GM12878 (cell line): ENCODE data around the gene LENEP. TPM values are rescaled to one million over a fixed set of nuclear protein-coding genes. Genes with fewer than 3 reads are reported as not detected.
A peak's percentile ranks its signal among the peaks of the same experiment; 100 is the strongest.

Experiments used
- BMI1 ChIP-seq: fragments of 450-650 bp; IDR thresholded peaks from 2 replicates; pipeline ENCODE4 v1.6.1; 2016; ENCODE audit warnings: mild to moderate bottlenecking, moderate library complexity, borderline replicate concordance
- E2F8 ChIP-seq: fragments of 450-650 bp; IDR thresholded peaks from 2 replicates; pipeline ENCODE4 v1.6.1; 2018; ENCODE audit warnings: mild to moderate bottlenecking, low read depth, moderate library complexity; ENCODE audit not compliant: partially characterized antibody
- IKZF1 ChIP-seq: fragments of 450-650 bp; conservative IDR thresholded peaks from 2 replicates; pipeline ENCODE4 v1.6.1; 2017; ENCODE audit warnings: antibody characterized with exemption, mild to moderate bottlenecking
- IRF3 ChIP-seq: fragments of 450-650 bp; IDR thresholded peaks from 2 replicates; pipeline ENCODE4 v1.6.1; 2014; ENCODE audit warnings: mild to moderate bottlenecking
- KAT2A ChIP-seq: conservative IDR thresholded peaks from 2 replicates; pipeline ENCODE4 v1.6.1; 2011; ENCODE audit warnings: low read depth, low read length; ENCODE audit not compliant: control insufficient read depth
- MEF2B ChIP-seq: fragments of 450-650 bp; IDR thresholded peaks from 2 replicates; pipeline ENCODE4 v1.6.1; 2018; ENCODE audit warnings: mild to moderate bottlenecking, moderate library complexity; ENCODE audit not compliant: partially characterized antibody, poor library complexity, severe bottlenecking
- MYB ChIP-seq: fragments of 150-350 bp; IDR thresholded peaks from 2 replicates; pipeline ENCODE4 v1.6.1; 2014; ENCODE audit warnings: mild to moderate bottlenecking, low read depth, low read length, borderline replicate concordance
- NRF1 ChIP-seq: conservative IDR thresholded peaks from 2 replicates; pipeline ENCODE4 v1.6.1; 2011; ENCODE audit warnings: mild to moderate bottlenecking, low read depth, low read length, improper control_type of control experiment
- SUZ12 ChIP-seq: fragments of 200-600 bp; sonication (generic); IDR thresholded peaks from one replicate; pipeline ENCODE4 v1.6.1; 2018; ENCODE audit warnings: antibody characterized with exemption, mild to moderate bottlenecking; ENCODE audit not compliant: unreplicated experiment
- TCF3 ChIP-seq: IDR thresholded peaks from 2 replicates; pipeline ENCODE4 v1.6.1; 2012; ENCODE audit warnings: low read depth, mild to moderate bottlenecking, low read length, borderline replicate concordance; ENCODE audit not compliant: insufficient read depth
- USF1 ChIP-seq: IDR thresholded peaks from 2 replicates; pipeline ENCODE4 v1.6.1; 2011; ENCODE audit warnings: borderline replicate concordance, low read depth, mild to moderate bottlenecking, moderate library complexity, mixed read lengths, low read length; ENCODE audit not compliant: insufficient read depth; ENCODE audit errors: extremely low read length
- ZNF217 ChIP-seq: fragments of 450-650 bp; IDR thresholded peaks from 2 replicates; pipeline ENCODE4 v1.6.1; 2017; ENCODE audit warnings: antibody characterized with exemption, mild to moderate bottlenecking
- ZNF384 ChIP-seq: IDR thresholded peaks from 2 replicates; pipeline ENCODE4 v1.6.1; 2012; ENCODE audit warnings: low read depth, mild to moderate bottlenecking, low read length, improper control_type of control experiment, borderline replicate concordance
- polyA plus RNA-seq, 11 experiments: library from polyadenylated mRNA; depleted of rRNA in 4 of 11; unstranded in 6 of 11; stranded (reverse) in 5 of 11; fragments of >200 nt; fragmentation: Nextera tagmentation in 4 of 11; fragmentation: Illumina TruSeq in 1 of 11; extraction: Ambion mirVana in 4 of 11; extraction: Trizol in 1 of 11; gene quantifications; 1 replicate in 1 of 11; 2 replicates in 10 of 11; pipeline versions ENCODE4 v1.2.1 to v1.2.3, GENCODE V29; 2011 to 2016; ENCODE audit warnings: inconsistent platforms in 2 of 11, missing spikeins in 2 of 11, low read depth in 1 of 11
- total RNA-seq, 4 experiments: library from RNA; depleted of rRNA in 3 of 4; stranded (reverse); fragments of >200 nt in 3 of 4; fragmentation: Illumina TruSeq in 1 of 4; extraction: Trizol in 1 of 4; gene quantifications; 2 replicates each; pipeline versions ENCODE4 v1.2.1 to v1.2.3, GENCODE V29; 2013 to 2021
- TF ChIP-seq, protein P1 (sequence below): IDR thresholded peaks from 2 replicates; pipeline ENCODE4 v1.6.1; 2012; ENCODE audit warnings: improper control_type of control experiment, low read depth, low read length; ENCODE audit not compliant: insufficient replicate concordance
- TF ChIP-seq, protein P2 (sequence below): IDR thresholded peaks from 2 replicates; pipeline ENCODE4 v1.6.1; 2011; ENCODE audit warnings: low read depth, low read length, improper control_type of control experiment, borderline replicate concordance

The LENEP gene
- total and polyA plus RNA-seq, 10 of the 15 experiments (the other 5 are each of a cell fraction or from before 2014, with no cell fraction given) = 0.27 to 1.1 (median 0.64) TPM; not detected in 7

GRCh38 chr1:154944401-154945159, 48.8 kb upstream of the LENEP start (continued):
- TF ChIP-seq E2F8 (no peak), SUZ12 (no peak), NRF1 (no peak), KAT2A (no peak), TCF3 (no peak), MYB (no peak), ZNF217 (no peak), IRF3 (no peak), USF1 (no peak), IKZF1 (no peak), ZNF384 (0 out of 2 replicates have a peak, but pooled peaks have one; percentile 28), BMI1 (no peak), MEF2B (peak; percentile 88)
- TF ChIP-seq, protein P1, sequence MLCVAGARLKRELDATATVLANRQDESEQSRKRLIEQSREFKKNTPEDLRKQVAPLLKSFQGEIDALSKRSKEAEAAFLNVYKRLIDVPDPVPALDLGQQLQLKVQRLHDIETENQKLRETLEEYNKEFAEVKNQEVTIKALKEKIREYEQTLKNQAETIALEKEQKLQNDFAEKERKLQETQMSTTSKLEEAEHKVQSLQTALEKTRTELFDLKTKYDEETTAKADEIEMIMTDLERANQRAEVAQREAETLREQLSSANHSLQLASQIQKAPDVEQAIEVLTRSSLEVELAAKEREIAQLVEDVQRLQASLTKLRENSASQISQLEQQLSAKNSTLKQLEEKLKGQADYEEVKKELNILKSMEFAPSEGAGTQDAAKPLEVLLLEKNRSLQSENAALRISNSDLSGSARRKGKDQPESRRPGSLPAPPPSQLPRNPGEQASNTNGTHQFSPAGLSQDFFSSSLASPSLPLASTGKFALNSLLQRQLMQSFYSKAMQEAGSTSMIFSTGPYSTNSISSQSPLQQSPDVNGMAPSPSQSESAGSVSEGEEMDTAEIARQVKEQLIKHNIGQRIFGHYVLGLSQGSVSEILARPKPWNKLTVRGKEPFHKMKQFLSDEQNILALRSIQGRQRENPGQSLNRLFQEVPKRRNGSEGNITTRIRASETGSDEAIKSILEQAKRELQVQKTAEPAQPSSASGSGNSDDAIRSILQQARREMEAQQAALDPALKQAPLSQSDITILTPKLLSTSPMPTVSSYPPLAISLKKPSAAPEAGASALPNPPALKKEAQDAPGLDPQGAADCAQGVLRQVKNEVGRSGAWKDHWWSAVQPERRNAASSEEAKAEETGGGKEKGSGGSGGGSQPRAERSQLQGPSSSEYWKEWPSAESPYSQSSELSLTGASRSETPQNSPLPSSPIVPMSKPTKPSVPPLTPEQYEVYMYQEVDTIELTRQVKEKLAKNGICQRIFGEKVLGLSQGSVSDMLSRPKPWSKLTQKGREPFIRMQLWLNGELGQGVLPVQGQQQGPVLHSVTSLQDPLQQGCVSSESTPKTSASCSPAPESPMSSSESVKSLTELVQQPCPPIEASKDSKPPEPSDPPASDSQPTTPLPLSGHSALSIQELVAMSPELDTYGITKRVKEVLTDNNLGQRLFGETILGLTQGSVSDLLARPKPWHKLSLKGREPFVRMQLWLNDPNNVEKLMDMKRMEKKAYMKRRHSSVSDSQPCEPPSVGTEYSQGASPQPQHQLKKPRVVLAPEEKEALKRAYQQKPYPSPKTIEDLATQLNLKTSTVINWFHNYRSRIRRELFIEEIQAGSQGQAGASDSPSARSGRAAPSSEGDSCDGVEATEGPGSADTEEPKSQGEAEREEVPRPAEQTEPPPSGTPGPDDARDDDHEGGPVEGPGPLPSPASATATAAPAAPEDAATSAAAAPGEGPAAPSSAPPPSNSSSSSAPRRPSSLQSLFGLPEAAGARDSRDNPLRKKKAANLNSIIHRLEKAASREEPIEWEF = peak; percentile 27
- TF ChIP-seq, protein P2, sequence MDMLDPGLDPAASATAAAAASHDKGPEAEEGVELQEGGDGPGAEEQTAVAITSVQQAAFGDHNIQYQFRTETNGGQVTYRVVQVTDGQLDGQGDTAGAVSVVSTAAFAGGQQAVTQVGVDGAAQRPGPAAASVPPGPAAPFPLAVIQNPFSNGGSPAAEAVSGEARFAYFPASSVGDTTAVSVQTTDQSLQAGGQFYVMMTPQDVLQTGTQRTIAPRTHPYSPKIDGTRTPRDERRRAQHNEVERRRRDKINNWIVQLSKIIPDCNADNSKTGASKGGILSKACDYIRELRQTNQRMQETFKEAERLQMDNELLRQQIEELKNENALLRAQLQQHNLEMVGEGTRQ = no peak
